Measurements from ENCODE around the gene PPP1R12B.
"Not testable (repeated sequence)": the region's sequence is repeated elsewhere in the genome, so short reads cannot be mapped to it uniquely, and the experiment has no call there.

The PPP1R12B gene

DNA sequence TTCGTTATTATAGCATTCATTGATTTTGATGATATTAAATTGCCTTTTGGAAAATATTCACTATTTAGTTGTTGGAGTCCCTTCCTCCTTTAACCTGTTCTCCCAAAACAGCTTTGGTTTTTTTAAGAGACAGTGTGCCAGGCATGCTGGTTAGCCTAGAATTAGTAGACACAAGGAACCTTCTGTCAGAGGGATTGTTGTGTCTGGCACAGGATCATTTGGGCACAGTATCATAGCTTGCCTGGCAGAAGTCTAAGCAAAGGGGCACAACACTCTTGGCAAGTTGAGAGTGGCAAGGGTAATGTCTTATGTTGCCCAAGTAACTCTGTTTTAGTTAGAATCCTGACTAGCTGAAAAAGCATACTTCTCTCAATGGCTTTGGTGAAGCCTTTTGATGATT, 49.9 kb downstream of the PPP1R12B start:
- DNase-seq (ENCODE audit: low read depth in 2 of 2): not testable (repeated sequence)

DNA sequence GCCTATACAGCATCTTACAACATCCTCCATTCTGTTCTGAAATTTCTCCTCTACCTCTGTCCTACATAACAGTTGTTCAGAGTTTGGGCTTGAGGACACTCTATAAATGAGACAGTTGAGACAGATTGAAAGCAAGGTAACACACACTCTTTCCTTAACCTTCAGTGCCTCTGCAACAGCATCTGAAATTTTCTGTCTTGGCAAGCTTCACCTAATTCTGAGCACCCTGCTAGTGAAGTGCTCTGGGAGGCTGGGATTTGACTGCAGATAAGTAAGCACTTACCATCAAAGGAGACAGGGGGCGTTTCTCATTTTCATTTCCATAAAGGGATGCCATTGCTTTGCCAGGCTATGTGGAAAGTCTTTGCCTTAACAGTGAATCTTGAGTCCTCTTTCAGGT, 53.3 kb downstream of the PPP1R12B start:
- DNase-seq (ENCODE audit: low read depth in 2 of 2): not testable (repeated sequence)

DNA sequence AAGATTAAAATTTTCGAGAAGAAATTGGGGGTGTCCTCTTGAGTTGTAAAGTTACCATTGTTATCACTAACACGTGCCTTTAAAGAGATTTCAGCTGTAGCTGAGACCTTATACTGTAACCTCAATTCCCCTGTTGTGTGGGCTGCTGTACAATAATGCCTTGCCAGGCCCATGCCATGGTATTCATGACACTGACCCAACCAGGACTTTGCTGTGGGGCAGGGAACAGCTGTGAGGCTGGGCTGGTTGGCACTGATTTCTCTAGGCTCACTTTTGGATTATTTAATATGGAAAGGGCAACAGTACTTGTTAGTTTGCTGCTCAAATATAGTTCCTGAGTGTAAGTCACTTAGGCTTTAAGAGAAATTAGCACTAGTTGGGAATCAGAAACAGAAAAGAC, 54.9 kb downstream of the PPP1R12B start:
- DNase-seq (ENCODE audit: low read depth in 2 of 2): not testable (repeated sequence)

DNA sequence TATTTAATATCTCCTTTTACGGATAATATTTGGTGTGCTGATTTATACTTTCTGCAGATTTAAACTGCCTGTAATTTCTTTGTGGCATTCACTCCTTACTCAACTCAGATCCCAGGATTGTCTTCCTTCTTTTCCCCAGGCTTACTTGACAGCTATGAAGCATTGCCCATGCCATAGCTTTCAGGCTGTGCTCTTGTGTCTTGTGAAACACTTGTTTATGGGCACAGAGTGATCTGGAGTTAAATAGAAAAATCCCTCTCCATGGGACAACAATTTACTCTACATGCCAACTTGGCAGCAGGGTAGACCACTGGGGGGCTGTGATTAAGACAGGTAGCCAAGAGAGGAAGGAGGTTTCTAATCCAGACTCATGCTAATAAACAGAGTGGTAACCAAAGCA, 57.4 kb downstream of the PPP1R12B start:
- DNase-seq (ENCODE audit: low read depth in 2 of 2): no peak

DNA sequence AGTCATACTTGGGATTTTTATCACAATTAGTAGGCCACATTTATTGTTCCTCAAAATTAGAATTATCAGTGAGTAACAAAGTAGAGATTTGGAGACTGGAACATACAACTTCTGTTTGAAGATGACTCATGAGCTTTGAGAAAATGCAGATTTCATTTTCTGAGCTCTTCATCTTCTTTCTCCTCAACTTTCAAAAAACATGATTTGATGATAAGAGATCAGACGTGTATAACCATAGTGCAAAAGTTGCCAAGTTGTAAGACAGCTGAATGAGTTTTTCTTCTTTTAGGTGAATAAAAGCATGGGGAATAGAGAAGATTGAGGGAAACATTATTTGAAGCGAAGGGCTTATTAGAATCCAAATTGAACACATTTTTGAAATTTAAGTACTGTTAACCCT, 58.4 kb downstream of the PPP1R12B start:
- DNase-seq (ENCODE audit: low read depth in 2 of 2): not testable (repeated sequence)

DNA sequence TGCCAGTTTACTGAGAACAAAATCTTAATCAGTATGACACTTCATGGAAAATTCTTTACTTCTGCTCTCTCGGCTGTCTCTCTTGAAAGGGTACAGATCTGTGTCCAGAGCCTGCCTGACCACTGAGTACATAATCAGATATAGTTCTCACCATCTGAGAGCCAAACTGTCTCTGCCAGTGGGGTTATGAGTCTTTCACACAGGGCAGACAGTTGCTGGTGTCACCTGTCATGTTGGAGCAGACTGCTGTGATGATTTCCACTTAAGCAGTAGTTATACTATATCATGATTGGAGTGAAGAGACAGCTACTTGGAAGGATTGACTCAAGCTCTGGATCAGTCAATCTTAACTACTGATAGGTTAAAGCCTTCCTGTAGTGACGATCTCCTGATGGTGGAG, 58.9 kb downstream of the PPP1R12B start:
- DNase-seq (ENCODE audit: low read depth in 2 of 2): not testable (repeated sequence)

DNA sequence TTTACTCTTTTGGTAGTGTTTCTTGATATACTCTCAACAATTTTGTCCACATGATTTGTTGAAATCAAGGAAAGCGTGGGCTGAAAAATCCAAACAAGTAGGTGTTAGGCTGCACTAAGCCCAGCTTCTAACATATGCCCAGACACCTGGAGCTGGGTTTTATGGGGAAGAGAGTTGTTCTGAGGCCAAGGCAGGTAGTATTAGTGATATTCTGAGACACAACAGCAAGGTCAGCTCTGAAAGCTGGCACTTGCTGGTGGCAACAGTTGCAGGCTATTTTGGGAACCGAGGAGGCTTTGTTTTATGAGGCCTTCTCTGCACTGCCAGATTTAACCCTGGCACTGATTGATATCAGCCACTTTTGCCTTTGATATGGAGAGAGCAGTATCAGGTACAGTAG, 61.8 kb downstream of the PPP1R12B start:
- DNase-seq (ENCODE audit: low read depth in 2 of 2): not testable (repeated sequence)

DNA sequence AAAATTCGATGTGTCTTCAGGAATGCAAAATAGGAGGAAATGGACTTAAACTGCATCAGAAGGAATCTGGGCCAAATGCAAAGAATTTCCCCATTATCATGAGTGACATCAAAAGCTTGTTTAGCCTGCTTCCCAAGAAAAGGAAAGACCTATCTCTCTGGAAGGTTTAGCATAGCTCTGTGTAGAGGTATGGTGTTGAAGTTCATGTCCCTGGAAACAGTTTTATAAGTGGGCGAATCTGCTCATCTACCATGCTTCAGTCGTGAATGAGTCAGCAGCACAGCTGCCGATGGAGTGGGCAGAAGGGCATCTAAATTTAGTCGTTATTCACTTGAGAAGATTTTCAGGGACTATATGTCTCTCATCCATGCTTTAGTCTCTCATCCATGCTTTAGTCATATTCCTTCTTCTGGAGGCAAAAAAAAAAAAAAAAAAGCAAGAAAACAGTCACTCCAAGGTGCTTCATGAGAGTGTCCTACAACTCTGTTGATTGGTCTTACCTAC, 62.4 kb downstream of the PPP1R12B start:
- DNase-seq (ENCODE audit: low read depth in 2 of 2): not testable (repeated sequence)

DNA sequence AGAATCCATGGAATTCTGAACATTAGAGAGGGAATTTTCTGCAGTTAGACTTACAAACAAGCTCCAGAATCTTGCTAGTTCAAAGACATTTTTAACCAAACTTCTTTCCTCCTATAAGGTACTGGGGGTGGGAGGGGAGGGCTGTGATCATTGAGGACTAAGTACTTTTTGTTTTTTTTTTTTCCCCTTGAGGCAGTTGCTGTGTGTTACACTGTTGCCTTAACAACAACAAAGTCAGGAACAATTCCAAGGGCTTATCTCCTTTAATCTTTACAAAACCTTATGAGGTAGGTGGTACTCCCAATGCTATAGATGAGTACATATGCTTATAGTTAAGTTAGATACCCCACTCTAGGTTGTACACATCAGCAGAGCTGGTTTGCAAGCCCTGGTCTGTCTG, 62.9 kb downstream of the PPP1R12B start:
- DNase-seq (ENCODE audit: low read depth in 2 of 2): no peak

DNA sequence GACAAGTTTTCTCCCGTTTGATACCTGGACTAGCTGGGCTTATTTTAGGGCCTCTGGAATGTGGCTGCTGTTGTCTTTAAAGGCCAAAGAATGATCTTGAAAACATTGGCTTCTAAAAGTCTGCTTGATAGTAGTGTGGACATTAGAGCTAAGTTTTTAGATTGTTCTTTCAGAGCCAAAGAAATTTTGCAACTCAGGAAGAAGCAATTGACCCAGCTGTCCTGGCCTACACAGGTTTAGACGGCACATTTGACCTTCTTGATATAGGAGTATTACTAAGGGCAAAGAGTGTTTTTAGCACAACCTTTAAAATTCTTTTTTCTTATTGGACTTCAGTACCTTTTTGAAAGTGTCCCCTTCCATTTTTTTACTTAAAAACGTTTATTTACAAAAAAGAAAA, 63.9 kb downstream of the PPP1R12B start:
- not testable (repeated sequence) for DNase-seq (ENCODE audit: low read depth in 2 of 2)

DNA sequence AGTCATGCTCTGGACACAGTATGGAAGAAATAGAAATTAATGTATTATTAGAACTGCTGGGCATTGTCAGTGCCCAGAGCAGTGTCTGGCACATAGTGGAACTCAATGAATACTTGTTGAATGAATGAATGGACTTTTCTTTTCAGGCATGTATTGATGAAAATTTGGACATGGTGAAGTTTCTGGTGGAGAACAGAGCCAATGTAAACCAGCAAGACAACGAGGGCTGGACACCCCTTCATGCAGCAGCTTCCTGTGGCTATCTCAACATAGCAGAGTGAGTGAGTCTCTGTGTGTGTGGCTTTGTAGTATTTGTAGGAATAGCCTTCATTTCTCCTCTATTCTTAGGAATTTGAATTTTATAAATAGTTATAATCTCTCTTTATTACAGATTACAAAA, 68.1 kb downstream of the PPP1R12B start:
- no peak for DNase-seq (ENCODE audit: low read depth in 2 of 2)

DNA sequence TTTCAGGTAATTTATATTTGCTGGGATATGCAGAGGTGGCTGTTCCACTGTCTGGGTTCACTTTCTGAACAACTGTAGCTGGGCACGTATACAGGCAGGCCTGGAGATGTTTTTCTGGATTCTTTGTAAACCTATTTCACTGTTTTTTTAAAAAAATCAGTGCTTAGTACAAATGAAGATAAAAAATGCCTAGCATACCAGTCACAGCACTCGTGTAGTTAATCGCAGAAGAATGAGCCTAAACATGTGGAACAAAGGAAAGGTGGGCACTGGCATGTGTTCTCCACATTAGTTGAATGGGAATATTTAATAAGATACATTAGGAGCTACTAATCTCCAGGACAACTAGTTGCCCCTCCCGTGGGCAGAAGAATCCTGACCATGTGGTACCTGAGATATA, 68.6 kb downstream of the PPP1R12B start:
- not testable (repeated sequence) for DNase-seq (ENCODE audit: low read depth in 2 of 2)

DNA sequence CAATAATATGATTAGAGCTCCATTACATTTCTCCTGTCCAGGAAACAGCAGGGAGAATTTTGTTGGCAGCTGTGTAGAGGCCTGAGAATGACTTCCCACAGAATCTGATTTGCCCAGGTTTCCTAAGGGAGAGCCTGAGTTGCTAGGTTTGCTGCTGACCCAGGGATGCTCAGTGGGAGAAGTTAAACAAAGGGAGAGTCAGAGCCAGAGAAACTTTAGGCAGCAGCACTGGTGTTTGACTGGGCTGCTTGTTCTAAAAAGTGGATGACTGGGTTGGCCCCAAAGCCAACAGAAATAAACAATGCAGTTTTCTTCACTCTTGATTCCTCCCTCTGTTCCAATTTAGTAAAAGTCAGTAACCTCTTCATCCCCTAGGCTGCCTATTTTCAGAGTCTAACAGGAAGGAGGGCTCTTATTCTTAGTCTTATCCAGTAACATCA, 69.3 kb downstream of the PPP1R12B start:
- not testable (repeated sequence) for DNase-seq (ENCODE audit: low read depth in 2 of 2)

DNA sequence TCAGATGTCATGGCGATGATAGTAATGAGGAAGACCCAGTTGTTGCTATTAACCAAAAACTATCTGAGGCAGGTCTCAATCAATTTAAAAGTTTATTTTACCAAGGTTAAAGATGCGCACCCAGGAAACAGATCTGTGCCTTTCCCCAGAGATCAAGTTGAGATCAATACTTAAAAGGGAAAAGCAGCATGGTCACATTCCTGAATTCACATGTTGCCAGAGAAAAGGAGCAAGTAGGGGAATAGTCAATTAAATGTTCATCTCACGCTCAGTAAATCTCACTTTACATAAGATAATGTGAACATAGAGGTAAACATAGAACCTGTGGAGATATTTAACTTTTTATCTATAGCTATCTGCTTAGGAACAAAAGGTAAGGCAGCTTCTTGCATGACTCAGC, 71.2 kb downstream of the PPP1R12B start:
- not testable (repeated sequence) for DNase-seq (ENCODE audit: low read depth in 2 of 2)

DNA sequence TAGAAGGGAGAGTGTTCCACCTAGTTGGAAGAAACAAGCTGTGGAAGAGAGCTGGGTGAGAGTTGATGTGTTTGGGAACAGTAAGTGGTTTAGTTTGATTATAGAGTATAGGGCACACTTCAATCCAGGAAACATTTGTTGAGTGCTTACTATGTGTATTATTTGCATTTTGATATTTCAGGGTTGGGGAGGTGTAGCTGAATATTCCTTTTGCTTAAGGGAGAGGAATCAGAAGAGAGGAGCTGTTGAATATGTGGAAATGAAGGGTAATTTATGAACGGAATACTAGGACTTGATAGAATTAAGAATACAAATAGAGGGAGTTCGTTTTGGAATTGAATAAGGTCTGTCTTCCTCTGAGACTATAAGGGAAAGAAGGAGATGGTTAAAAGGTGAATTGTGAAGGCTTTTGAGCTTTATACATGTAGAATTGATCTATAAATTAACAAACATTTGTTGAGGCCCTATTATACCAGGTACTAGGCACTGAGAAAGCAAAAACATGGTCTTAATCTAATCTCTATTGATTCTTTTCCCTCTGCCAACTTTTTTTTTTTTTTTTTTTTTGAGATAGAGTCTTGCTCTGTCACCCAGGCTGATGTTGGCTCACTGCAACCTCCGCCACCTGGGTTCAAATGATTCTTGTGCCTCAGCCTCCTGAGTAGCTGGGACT, 72.1 kb downstream of the PPP1R12B start:
- DNase-seq (ENCODE audit: low read depth in 2 of 2): not testable (repeated sequence)

DNA sequence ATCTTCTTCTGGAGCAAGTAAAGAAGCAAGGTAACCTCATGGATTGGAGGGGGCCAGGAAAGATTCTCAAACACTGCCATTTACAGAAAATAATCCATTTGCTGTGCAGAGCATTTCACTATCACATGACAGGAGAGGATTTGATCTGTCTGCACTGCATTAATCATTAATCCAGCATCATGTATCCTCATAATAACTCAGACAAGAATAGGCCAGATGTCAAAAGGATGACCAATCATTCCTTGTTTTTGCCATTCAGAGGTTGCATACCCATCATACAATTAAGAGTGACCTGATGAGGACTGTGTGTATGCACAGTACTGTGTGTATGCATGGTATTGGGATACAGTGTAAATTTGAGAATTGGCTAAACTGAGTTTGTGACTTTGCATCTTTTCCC, 74.2 kb downstream of the PPP1R12B start:
- not testable (repeated sequence) for DNase-seq (ENCODE audit: low read depth in 2 of 2)

DNA sequence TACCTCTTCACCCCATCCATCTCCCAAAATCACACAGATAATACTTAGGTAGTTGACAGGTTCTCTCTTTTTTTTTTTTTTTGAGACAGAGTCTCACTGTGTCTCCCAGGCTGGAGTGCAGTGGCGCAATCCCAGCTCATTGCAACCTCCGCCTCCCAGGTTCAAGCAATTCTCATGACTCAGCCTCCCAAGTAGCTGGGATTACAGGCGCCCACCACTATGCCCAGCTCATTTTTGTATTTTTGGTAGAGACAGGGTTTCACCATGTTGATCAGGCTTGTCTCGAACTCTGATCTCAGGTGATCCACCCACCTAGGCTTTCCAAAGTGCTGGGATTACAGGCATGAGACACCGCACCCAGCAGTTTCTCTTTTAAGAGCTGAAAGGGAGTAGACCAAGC, 75.8 kb downstream of the PPP1R12B start:
- DNase-seq (ENCODE audit: low read depth in 2 of 2): not testable (repeated sequence)

DNA sequence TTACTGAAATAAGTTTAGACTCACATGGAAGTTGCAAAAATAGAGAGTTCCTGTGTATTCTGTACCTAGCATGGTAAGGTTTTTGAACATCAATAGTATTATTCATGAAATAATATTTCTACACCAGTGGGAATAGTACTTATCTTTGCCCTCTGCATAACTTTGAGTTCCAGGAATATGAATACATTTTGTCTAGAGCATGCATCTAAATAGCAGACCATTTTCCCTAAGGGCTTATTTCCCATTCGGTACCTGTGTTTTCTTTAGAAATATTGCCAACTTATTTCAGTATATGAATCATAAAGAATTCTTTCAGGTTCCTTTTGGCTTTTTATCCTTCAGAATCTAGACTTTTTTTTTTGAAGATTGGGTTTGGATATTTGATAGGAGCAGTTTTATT, 81.6 kb downstream of the PPP1R12B start:
- not testable (repeated sequence) for DNase-seq (ENCODE audit: low read depth in 2 of 2)

DNA sequence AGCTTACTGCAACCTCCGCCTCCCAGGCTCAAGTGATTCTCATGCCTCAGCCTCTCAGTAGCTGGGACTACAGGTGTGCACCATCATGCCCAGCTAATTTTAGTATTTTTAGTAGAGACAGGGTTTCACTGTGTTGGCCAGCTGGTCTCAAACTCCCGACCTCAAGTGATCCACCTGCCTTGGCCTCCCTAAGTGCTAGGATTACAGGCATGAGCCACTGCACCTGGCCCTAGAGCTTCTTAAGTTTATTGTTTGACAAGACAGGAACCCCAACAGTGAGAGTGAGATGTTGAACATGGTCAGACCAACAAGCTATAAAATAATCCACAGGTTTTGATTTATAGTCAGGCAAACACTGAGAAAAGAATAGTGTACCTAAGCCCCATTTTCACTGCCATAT, 83.8 kb downstream of the PPP1R12B start:
- DNase-seq (ENCODE audit: low read depth in 2 of 2): not testable (repeated sequence)

DNA sequence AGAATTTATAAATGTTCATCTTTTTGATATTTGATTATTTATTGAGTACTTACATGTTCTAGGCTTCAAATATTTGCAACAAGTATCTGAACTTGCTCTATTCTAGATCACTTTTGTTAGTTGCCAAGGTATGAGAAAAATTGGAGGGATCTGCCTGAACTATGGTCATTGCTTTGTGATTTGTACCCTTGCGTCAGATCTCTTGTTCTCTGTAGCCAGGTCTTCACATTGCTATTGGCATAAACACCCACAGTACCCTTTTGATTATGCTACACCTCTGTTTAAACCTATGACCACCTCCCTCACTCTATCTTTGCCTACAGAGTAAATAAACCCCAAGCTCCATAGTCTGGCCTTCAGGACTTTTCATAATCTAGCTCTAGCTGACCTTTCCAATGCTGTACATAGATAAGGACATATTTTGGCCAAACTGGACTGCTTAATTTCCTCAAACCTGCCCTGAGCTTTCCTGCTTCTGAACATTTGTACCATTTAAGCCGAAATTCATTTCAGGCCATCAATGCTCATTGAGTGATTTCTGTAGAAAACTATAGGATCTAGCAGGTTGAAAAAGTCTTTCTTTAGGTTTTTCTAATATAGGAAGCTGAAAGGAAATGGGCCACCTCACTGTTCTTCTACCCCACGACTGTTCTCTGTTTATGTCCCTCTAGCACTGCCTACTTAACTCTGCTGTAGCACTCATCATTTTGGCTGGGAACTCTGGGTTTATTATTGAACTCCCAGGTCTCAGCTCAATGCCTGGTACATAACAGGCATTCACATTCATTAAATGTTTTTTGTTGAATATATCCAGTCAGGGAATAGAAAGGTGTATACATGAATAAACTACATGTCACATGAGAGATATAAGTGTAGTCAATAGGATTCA, 84.9 kb downstream of the PPP1R12B start:
- DNase-seq (ENCODE audit: low read depth in 2 of 2): no peak

DNA sequence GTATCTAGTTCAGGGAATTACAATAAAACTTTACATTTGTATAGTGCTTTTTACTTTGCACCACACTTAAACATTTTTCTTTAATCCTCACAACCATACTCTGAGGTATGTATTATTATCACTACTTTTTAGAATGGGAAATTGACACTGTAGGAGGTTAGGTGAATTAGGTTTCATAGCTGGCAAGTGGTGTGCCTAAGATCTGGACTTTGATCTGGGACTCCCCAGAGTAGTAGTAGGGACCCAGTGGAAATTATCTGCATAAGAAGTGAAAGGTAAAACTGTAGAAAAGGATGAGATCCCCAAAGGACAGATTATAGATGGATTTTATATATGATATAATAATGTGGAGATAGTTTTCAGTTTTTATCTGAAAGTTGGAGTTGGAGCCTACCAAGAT, 85.6 kb downstream of the PPP1R12B start:
- DNase-seq (ENCODE audit: low read depth in 2 of 2): no peak

DNA sequence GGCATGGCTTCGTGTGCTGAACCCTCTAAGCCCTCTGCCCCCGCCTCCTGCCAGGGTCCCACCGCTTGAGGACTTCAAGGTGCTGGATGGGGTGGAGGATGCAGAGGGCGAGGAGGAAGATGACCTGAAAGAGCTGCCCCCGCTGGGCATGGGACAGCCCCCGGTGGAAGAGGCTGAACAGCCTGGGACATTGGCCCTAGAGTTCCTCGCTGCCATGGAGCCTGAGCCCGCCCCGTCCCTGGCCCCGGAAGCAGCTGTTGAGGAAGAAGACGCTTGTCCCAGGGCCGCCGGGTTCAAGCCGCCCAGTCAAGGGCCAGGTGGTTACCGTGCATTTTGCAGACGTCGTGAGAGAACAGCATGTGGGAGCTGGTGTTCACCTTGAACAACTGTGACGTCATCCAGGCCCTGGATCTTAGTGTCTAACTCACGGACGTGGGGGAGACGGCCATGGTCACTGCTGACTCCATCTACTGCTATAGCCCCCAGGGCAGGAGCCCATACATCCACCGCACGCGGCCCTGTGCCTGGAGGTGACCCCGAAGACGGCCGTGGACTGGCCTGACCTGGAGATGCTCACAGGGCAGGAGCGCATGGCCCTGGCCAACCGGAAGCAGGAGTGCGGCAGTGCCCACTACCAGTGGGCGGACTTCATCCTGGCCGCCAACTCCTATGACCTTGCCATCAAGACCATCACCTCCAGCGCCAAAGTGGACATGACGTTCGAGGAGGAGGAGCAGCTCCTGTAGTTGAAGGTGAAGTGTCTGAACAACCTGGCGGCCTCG, 90.1 kb downstream of the PPP1R12B start:
- no peak for DNase-seq (ENCODE audit: low read depth in 2 of 2)

All from stimulated activated CD4-positive, alpha-beta T cell treated with anti-CD3 and anti-CD28 coated beads, Interleukin-12 subunit alpha, Interleukin-12 subunit beta, amount 100 ng/mL, for 24 hours (primary cell).